GM12878 (cell line): Measurements from ENCODE around the gene PAFAH2. TPM values are rescaled to one million over a fixed set of nuclear protein-coding genes. Genes with fewer than 3 reads are reported as not detected.

Experiments used
- ATAC-seq: fragments of 200-7000 bp; cut with Tn5 transposase; 3 replicates; pipeline ENCODE4 v1.9.1; 2020; ENCODE audit warnings: mild to moderate bottlenecking, moderate library complexity
- BruUV-seq: library from RNA; stranded (reverse); fragments of 400-500 nt; replicated peaks from 2 replicates; lab custom pipeline; 2021; lab: Mats Ljungman, UMichigan
- CTCF ChIA-PET: fragments of 300-600 bp; sonication (Branson Sonifier 250); formaldehyde crosslinking; extraction: SDS; loops from one replicate; lab custom pipeline; 2021; ENCODE audit warnings: inconsistent platforms; lab: Yijun Ruan, JAX
- POLR2A ChIA-PET: fragments of 350-600 bp; formaldehyde crosslinking; extraction: SDS; loops from one replicate; lab custom pipeline; 2021; ENCODE audit warnings: inconsistent platforms; lab: Charles Lee
- RAD21 ChIA-PET: fragments of 300-600 bp; sonication (Branson Sonifier 250); formaldehyde crosslinking; loops from one replicate; lab custom pipeline; 2023; ENCODE audit warnings: antibody characterized with exemption; ENCODE audit not compliant: unreplicated experiment; lab: Charles Lee
- SMC1A ChIA-PET: fragments of 300-600 bp; sonication (Branson Sonifier 250); formaldehyde crosslinking; loops from one replicate; lab custom pipeline; 2023; ENCODE audit not compliant: unreplicated experiment, uncharacterized antibody; lab: Charles Lee
- DNase-seq: peaks from one replicate; pipeline ENCODE4 v3.0.0-alpha.2; 2011; ENCODE audit warnings: low read depth, low spot score
- FAIRE-seq: peaks from 3 replicates; lab custom pipeline; 2011; peaks lifted over from hg19 to GRCh38; lab: Jason Lieb, UNC
- H2AFZ ChIP-seq: 2 replicates; pipeline ENCODE4 v1.6.0; 2011; ENCODE audit warnings: low read depth, low read length, control low read depth; ENCODE audit not compliant: control insufficient read depth
- H3K27ac ChIP-seq: 2 replicates; pipeline ENCODE4 v1.5.1; 2011; ENCODE audit warnings: control low read depth; ENCODE audit not compliant: control insufficient read depth, insufficient read depth
- H3K27me3 ChIP-seq, 2 experiments: replicated peaks in 1 of 2; 2 replicates each; pipeline versions ENCODE4 v1.6.0 to v1.6.1; 2011; ENCODE audit warnings: low read length in 1 of 2; ENCODE audit not compliant: control insufficient read depth in 2 of 2, insufficient read depth in 2 of 2
- H3K36me3 ChIP-seq, 2 experiments: 2 replicates each; pipeline ENCODE4 v1.5.1; 2011; ENCODE audit warnings: low read length in 1 of 2; ENCODE audit not compliant: control insufficient read depth in 2 of 2, insufficient read depth in 2 of 2
- H3K4me1 ChIP-seq: 2 replicates; pipeline ENCODE4 v1.6.1; 2011; ENCODE audit warnings: mild to moderate bottlenecking, low read length, moderate library complexity, mixed read lengths; ENCODE audit not compliant: control insufficient read depth, insufficient read depth
- H3K4me2 ChIP-seq: 2 replicates; pipeline ENCODE4 v1.6.0; 2011; ENCODE audit warnings: control low read depth; ENCODE audit not compliant: control insufficient read depth, insufficient read depth
- H3K4me3 ChIP-seq: fragments of 200-600 bp; sonication (generic); 2 replicates; pipeline ENCODE4 v1.5.1; 2016
- H3K79me2 ChIP-seq: 2 replicates; pipeline ENCODE4 v1.6.0; 2011; ENCODE audit warnings: low read length; ENCODE audit not compliant: control insufficient read depth, insufficient read depth
- H3K9ac ChIP-seq: 2 replicates; pipeline ENCODE4 v1.8.0; 2011; ENCODE audit warnings: low read length, control low read depth, mixed read lengths; ENCODE audit not compliant: control insufficient read depth, insufficient read depth
- H3K9me3 ChIP-seq: replicated peaks from 3 replicates; pipeline ENCODE4 v1.5.1; 2011; ENCODE audit warnings: mild to moderate bottlenecking, low read length; ENCODE audit not compliant: control insufficient read depth, insufficient read depth
- H4K20me1 ChIP-seq: 2 replicates; pipeline ENCODE4 v1.6.0; 2011; ENCODE audit not compliant: control insufficient read depth, insufficient read depth
- BHLHE40 ChIP-seq, 2 experiments: fragments of 450-650 bp in 1 of 2; IDR thresholded peaks; 2 replicates each; pipeline ENCODE4 v1.6.1; 2011 to 2017; ENCODE audit warnings: low read depth in 2 of 2, borderline replicate concordance in 1 of 2, improper control_type of control experiment in 1 of 2, low read length in 1 of 2, mild to moderate bottlenecking in 1 of 2
- IRF4 ChIP-seq: IDR thresholded peaks from 2 replicates; pipeline ENCODE4 v1.6.1; 2011; ENCODE audit warnings: low read depth, low read length
- RAD51 ChIP-seq: fragments of 450-650 bp; IDR thresholded peaks from 2 replicates; pipeline ENCODE4 v1.6.1; 2016; ENCODE audit warnings: moderate library complexity, mild to moderate bottlenecking, inconsistent platforms
- RB1 ChIP-seq: fragments of 450-650 bp; formaldehyde crosslinking; IDR thresholded peaks from 2 replicates; pipeline ENCODE4 v1.6.1; 2017; ENCODE audit warnings: mild to moderate bottlenecking, borderline replicate concordance
- SMAD1 ChIP-seq: fragments of 450-650 bp; IDR thresholded peaks from 2 replicates; pipeline ENCODE4 v1.6.1; 2018; ENCODE audit warnings: mild to moderate bottlenecking, low read depth; ENCODE audit not compliant: partially characterized antibody
- USF1 ChIP-seq: IDR thresholded peaks from 2 replicates; pipeline ENCODE4 v1.6.1; 2011; ENCODE audit warnings: borderline replicate concordance, low read depth, mild to moderate bottlenecking, moderate library complexity, mixed read lengths, low read length; ENCODE audit not compliant: insufficient read depth; ENCODE audit errors: extremely low read length
- ZNF207 ChIP-seq: fragments of 450-650 bp; IDR thresholded peaks from 2 replicates; pipeline ENCODE4 v1.6.1; 2014; ENCODE audit warnings: antibody characterized with exemption, mild to moderate bottlenecking, borderline replicate concordance
- WGBS: methylation state at CpG from one replicate; pipeline ENCODE4 v1.1.6; 2016; ENCODE audit warnings: low lambda C conversion rate; ENCODE audit not compliant: insufficient replicate concordance, insufficient coverage; ENCODE audit errors: missing lambda C conversion rate; 5-methylcytosine and 5-hydroxymethylcytosine counted together
- in situ Hi-C: fragments of 300-500 bp; cut with MboI; formaldehyde crosslinking; loops from 9 replicates; pipeline ENCODE4 v1.14.3; 2018; ENCODE audit warnings: mixed read lengths
- intact Hi-C: fragments of 100-400 bp; cut with micrococcal nuclease; formaldehyde crosslinking; loops from one replicate; pipeline ENCODE4 v1.14.2; 2022; ENCODE audit not compliant: unreplicated experiment
- polyA plus RNA-seq, 11 experiments: library from polyadenylated mRNA; depleted of rRNA in 4 of 11; unstranded in 6 of 11; stranded (reverse) in 5 of 11; fragments of >200 nt; fragmentation: Nextera tagmentation in 4 of 11; fragmentation: Illumina TruSeq in 1 of 11; extraction: Ambion mirVana in 4 of 11; extraction: Trizol in 1 of 11; gene quantifications; 1 replicate in 1 of 11; 2 replicates in 10 of 11; pipeline versions ENCODE4 v1.2.1 to v1.2.3, GENCODE V29; 2011 to 2016; ENCODE audit warnings: inconsistent platforms in 2 of 11, missing spikeins in 2 of 11, low read depth in 1 of 11
- total RNA-seq, 4 experiments: library from RNA; depleted of rRNA in 3 of 4; stranded (reverse); fragments of >200 nt in 3 of 4; fragmentation: Illumina TruSeq in 1 of 4; extraction: Trizol in 1 of 4; gene quantifications; 2 replicates each; pipeline versions ENCODE4 v1.2.1 to v1.2.3, GENCODE V29; 2013 to 2021

PAFAH2 gene
- total and polyA plus RNA-seq, 10 of the 15 experiments (the other 5 are each of a cell fraction or from before 2014, with no cell fraction given), result 3.0 to 9.5 (median 6.5) TPM

GRCh38 chr1:25914074-25914995 is 83.5 kb downstream of the PAFAH2 start:
- 33% methylated on average over 3 of the region's 3 CpGs for WGBS
- no peak for DNase-seq
- no TSS peak for BruUV-seq
- no peak overlapping the region for H3K27ac ChIP-seq
- peak; percentile 68 for ATAC-seq
- CTCF ChIA-PET, result interaction anchor here (1.3 to 3.4 kb wide), 4 partner anchors 10 to 121 kb away, joined by 5 to 21 read pairs (median 8); partner anchors contain the start of gene PAFAH2
- H3K9ac ChIP-seq, result no peak overlapping the region
- no peaks in the 10 kb centered on the region for H3K27me3 ChIP-seq
- intact Hi-C loops, result no loop called here
- H3K4me3 ChIP-seq, result no peak overlapping the region
- no peaks in the 10 kb centered on the region for H3K4me1 ChIP-seq
- SMC1A ChIA-PET, result interaction anchor here (0.6 to 1.9 kb wide), 4 partner anchors 16 to 229 kb away, joined by 3 to 6 read pairs (median 3); no protein-coding TSS in a partner anchor
- POLR2A ChIA-PET, result interaction anchor here (0.6 to 4.7 kb wide), 4 partner anchors 10 to 258 kb away, joined by 3 to 22 read pairs (median 4); no protein-coding TSS in a partner anchor
- RAD21 ChIA-PET, result interaction anchor here (0.8 to 1.2 kb wide), 2 partner anchors 19 to 83 kb away, joined by 4 to 12 read pairs; partner anchors contain the start of gene PAFAH2
- FAIRE-seq, result no peak
- H4K20me1 ChIP-seq, result no peaks in the 10 kb centered on the region
- H3K4me2 ChIP-seq, result no peak overlapping the region
- H3K36me3 ChIP-seq, result no peaks in the 10 kb centered on the region
- H2AFZ ChIP-seq, result no peak overlapping the region; the same call in 1 of the 2 replicates
- in situ Hi-C loops, result no loop called here
- no peaks in the 10 kb centered on the region for H3K79me2 ChIP-seq
- TF ChIP-seq BHLHE40 (IDR thresholded peaks at IDR 0.05; ENCODE audit: borderline replicate concordance in 1 of 2, low read depth in 2 of 2, low read length in 1 of 2), result peak; percentile 48 to 81; a peak in 3 of 4 replicates
- TF ChIP-seq IRF4, result no peak
- no peak for TF ChIP-seq SMAD1
- peak; percentile 80 for TF ChIP-seq RAD51
- TF ChIP-seq ZNF207, result no peak
- no peak for TF ChIP-seq RB1
- TF ChIP-seq USF1, result peak; percentile 23
- TF ChIP-seq, all 136 proteins: peak for 3
- no peaks in the 10 kb centered on the region for H3K9me3 ChIP-seq
